Stimulated activated CD4-positive, alpha-beta T cell treated with anti-CD3 and anti-CD28 coated beads, Interleukin-12 subunit alpha, Interleukin-12 subunit beta, amount 100 ng/mL, for 48 hours (primary cell): Measurements from ENCODE around the gene C1RL.
"Not testable (repeated sequence)": the region's sequence is repeated elsewhere in the genome, so short reads cannot be mapped to it uniquely, and the experiment has no call there.

Source experiments
- DNase-seq, 3 donors: peaks; one replicate each; pipeline ENCODE4 v3.0.0-alpha.2; 2020; ENCODE audit warnings: low read depth in 2 of 3, low spot score in 1 of 3

The C1RL gene

GRCh38 chr12:7114851-7115250 is 5.8 kb upstream of the C1RL start:
- no peak for DNase-seq

- no peak for DNase-seq
Measured at GRCh38 chr12:7114008-7114407, 5.0 kb upstream of the C1RL start.

- DNase-seq: peak in 1 of 3 donors; percentile 51
Measured at GRCh38 chr12:7113389-7113871, 4.4 kb upstream of the C1RL start.

GRCh38 chr12:7112041-7112440 is 3.0 kb upstream of the C1RL start:
- no peak for DNase-seq

GRCh38 chr12:7110661-7111060 is 1.6 kb upstream of the C1RL start:
- DNase-seq: no peak

- DNase-seq: no peak
Measured at GRCh38 chr12:7109572-7109920, 532 bp upstream of the C1RL start.

- peak; percentile 59 to 70 (median 66) for DNase-seq
Measured at GRCh38 chr12:7108003-7108795, 815 bp downstream of the C1RL start.

- DNase-seq: no peak
Measured at GRCh38 chr12:7107636-7108002, 1.4 kb downstream of the C1RL start.

GRCh38 chr12:7107181-7107580 is 1.8 kb downstream of the C1RL start:
- DNase-seq: not testable (repeated sequence)

- no peak for DNase-seq
Measured at GRCh38 chr12:7106082-7106481, 2.9 kb downstream of the C1RL start.

GRCh38 chr12:7103837-7104584 is 5.0 kb downstream of the C1RL start:
- no peak for DNase-seq

- DNase-seq: no peak
Measured at GRCh38 chr12:7102582-7102981, 6.4 kb downstream of the C1RL start.

- no peak for DNase-seq
Measured at GRCh38 chr12:7101694-7102131, 7.3 kb downstream of the C1RL start.

GRCh38 chr12:7101047-7101693 is 7.8 kb downstream of the C1RL start:
- no peak for DNase-seq

GRCh38 chr12:7100239-7100638 is 8.8 kb downstream of the C1RL start:
- no peak for DNase-seq

GRCh38 chr12:7099290-7099996 is 9.6 kb downstream of the C1RL start:
- DNase-seq: no peak

GRCh38 chr12:7096979-7097378 is 12.0 kb downstream of the C1RL start:
- no peak for DNase-seq

GRCh38 chr12:7096006-7096932 is 12.7 kb downstream of the C1RL start:
- DNase-seq: no peak

GRCh38 chr12:7093892-7094291 is 15.1 kb downstream of the C1RL start:
- DNase-seq: no peak

GRCh38 chr12:7093486-7093885 is 15.5 kb downstream of the C1RL start:
- DNase-seq: no peak
